ENCODE data around the gene RUBCNL. TPM values are rescaled to one million over a fixed set of nuclear protein-coding genes. Genes with fewer than 3 reads are reported as not detected.
A peak's percentile ranks its signal among the peaks of the same experiment; 100 is the strongest.

RUBCNL gene
- total and polyA plus RNA-seq, 7 experiments from 2014 or later = 0.04 to 5.5 (median 0.30) TPM

GRCh38 chr13:46313024-46313423 is 74.0 kb downstream of the RUBCNL start:
- ChIA-PET CTCF (interaction anchor here (0.9 to 2.0 kb wide), 3 partner anchors 8 to 23 kb away, joined by 4 to 12 read pairs (median 5); no protein-coding TSS in a partner anchor), POLR2A (interaction anchor here (0.6 to 3.2 kb wide), 4 partner anchors 9 to 76 kb away, joined by 3 to 30 read pairs (median 4); no protein-coding TSS in a partner anchor)
- peak overlapping the region in 3 of 9 donors; percentile 51 to 93 (median 87) for H3K27ac Mint-ChIP-seq
- Histone ChIP-seq H3K4me3 (ENCODE audit: low read length) (no peak overlapping the region), H3K9me3 (ENCODE audit: control insufficient read depth in 2 of 3, low read length in 3 of 3) (peaks cover 0 to 5% (median 0%) of the 10 kb centered on the region in 3 experiments), H3K27me3 (ENCODE audit: control insufficient read depth in 2 of 2, insufficient read depth in 2 of 2, low read length in 2 of 2) (no peaks in the 10 kb centered on the region), H3K27ac (ENCODE audit: low read depth, low read length) (no peak overlapping the region), H3K36me3 (ENCODE audit: control insufficient read depth in 2 of 3, insufficient read depth in 3 of 3, low read length in 3 of 3) (peaks cover 0 to 13% (median 0%) of the 10 kb centered on the region in 3 experiments), H3K4me1 (ENCODE audit: control insufficient read depth in 2 of 2, insufficient read depth in 2 of 2, low read length in 2 of 2) (peaks cover 6 to 13% of the 10 kb centered on the region in 2 donors)
- no peak for DNase-seq
- no peaks in the 10 kb centered on the region for H3K27me3 Mint-ChIP-seq
- no peak for ATAC-seq
- H3K36me3 Mint-ChIP-seq = peaks cover 15 to 60% (median 53%) of the 10 kb centered on the region in 5 donors
- peaks cover 10 to 37% (median 25%) of the 10 kb centered on the region in 7 donors for H3K4me1 Mint-ChIP-seq
- intact Hi-C loops (cut with micrococcal nuclease) = loop anchor here in 1 of 2 donors (1.0 kb wide), 1 partner anchor 16 kb away; no protein-coding TSS in a partner anchor
- peak overlapping the region in 1 of 10 donors; percentile 81 for H3K4me3 Mint-ChIP-seq
- peaks cover 0 to 21% (median 9%) of the 10 kb centered on the region in 11 donors for H3K9me3 Mint-ChIP-seq

- Histone ChIP-seq H3K4me3 (ENCODE audit: low read length) (no peak overlapping the region), H3K27ac (ENCODE audit: low read depth, low read length) (no peak overlapping the region), H3K4me1 (ENCODE audit: control insufficient read depth in 2 of 2, insufficient read depth in 2 of 2, low read length in 2 of 2) (peaks cover 6 to 13% of the 10 kb centered on the region in 2 donors), H3K27me3 (ENCODE audit: control insufficient read depth in 2 of 2, insufficient read depth in 2 of 2, low read length in 2 of 2) (no peaks in the 10 kb centered on the region), H3K9me3 (ENCODE audit: control insufficient read depth in 2 of 3, low read length in 3 of 3) (peaks cover 0 to 5% (median 0%) of the 10 kb centered on the region in 3 experiments), H3K36me3 (ENCODE audit: control insufficient read depth in 2 of 3, insufficient read depth in 3 of 3, low read length in 3 of 3) (peaks cover 0 to 11% (median 0%) of the 10 kb centered on the region in 3 experiments)
- ATAC-seq = no peak
- H3K27ac Mint-ChIP-seq = no peak overlapping the region
- H3K9me3 Mint-ChIP-seq = peaks cover 0 to 21% (median 9%) of the 10 kb centered on the region in 11 donors
- peaks cover 15 to 55% (median 49%) of the 10 kb centered on the region in 5 donors for H3K36me3 Mint-ChIP-seq
- no peak for DNase-seq
- H3K4me1 Mint-ChIP-seq = peaks cover 9 to 23% (median 18%) of the 10 kb centered on the region in 7 donors
- H3K27me3 Mint-ChIP-seq = no peaks in the 10 kb centered on the region
- ChIA-PET CTCF (interaction anchor here (1.5 kb wide), 1 partner anchor 156 kb away, joined by 4 read pairs; no protein-coding TSS in a partner anchor), POLR2A (interaction anchor here (0.6 to 1.6 kb wide), 4 partner anchors 9 to 15 kb away, joined by 3 to 8 read pairs (median 5); no protein-coding TSS in a partner anchor)
- intact Hi-C loops (cut with micrococcal nuclease) = no loop called here
- H3K4me3 Mint-ChIP-seq = no peak overlapping the region
These were observed 75.8 kb downstream of the RUBCNL start for GRCh38 chr13:46311217-46311616.

- Mint-ChIP-seq H3K4me1 (peaks cover 9 to 21% (median 18%) of the 10 kb centered on the region in 7 donors), H3K27ac (peak overlapping the region in 2 of 9 donors; percentile 0 to 33), H3K9me3 (peaks cover 0 to 21% (median 9%) of the 10 kb centered on the region in 11 donors), H3K4me3 (no peak overlapping the region), H3K36me3 (peaks cover 7 to 45% (median 39%) of the 10 kb centered on the region in 5 donors), H3K27me3 (no peaks in the 10 kb centered on the region)
- peaks cover 0 to 5% (median 0%) of the 10 kb centered on the region in 3 experiments for H3K9me3 ChIP-seq (ENCODE audit: control insufficient read depth in 2 of 3, low read length in 3 of 3)
- ATAC-seq (no peak), DNase-seq (no peak)
- H3K27ac ChIP-seq (ENCODE audit: low read depth, low read length) = no peak overlapping the region
- intact Hi-C loops (cut with micrococcal nuclease) = no loop called here
- H3K36me3 ChIP-seq (ENCODE audit: control insufficient read depth in 2 of 3, insufficient read depth in 3 of 3, low read length in 3 of 3) = no peaks in the 10 kb centered on the region
- H3K4me1 ChIP-seq (ENCODE audit: control insufficient read depth in 2 of 2, insufficient read depth in 2 of 2, low read length in 2 of 2) = peaks cover 6 to 13% of the 10 kb centered on the region in 2 donors
- ChIA-PET POLR2A (interaction anchor here (1.8 kb wide), 1 partner anchor 14 kb away, joined by 8 read pairs; no protein-coding TSS in a partner anchor), CTCF (interaction anchor here (1.1 kb wide), 1 partner anchor 11 kb away, joined by 3 read pairs; no protein-coding TSS in a partner anchor)
- no peak overlapping the region for H3K4me3 ChIP-seq (ENCODE audit: low read length)
- no peaks in the 10 kb centered on the region for H3K27me3 ChIP-seq (ENCODE audit: control insufficient read depth in 2 of 2, insufficient read depth in 2 of 2, low read length in 2 of 2)
These were observed 77.0 kb downstream of the RUBCNL start for GRCh38 chr13:46310066-46310465.

- Mint-ChIP-seq H3K27ac (peak overlapping the region in 2 of 9 donors; percentile 23 to 71), H3K27me3 (no peaks in the 10 kb centered on the region), H3K36me3 (peaks cover 4 to 31% (median 29%) of the 10 kb centered on the region in 5 donors), H3K9me3 (peaks cover 0 to 12% (median 9%) of the 10 kb centered on the region in 11 donors), H3K4me3 (no peak overlapping the region), H3K4me1 (peaks cover 9 to 24% (median 22%) of the 10 kb centered on the region in 7 donors)
- peaks cover 0 to 5% (median 0%) of the 10 kb centered on the region in 3 experiments for H3K9me3 ChIP-seq (ENCODE audit: control insufficient read depth in 2 of 3, low read length in 3 of 3)
- ATAC-seq = no peak
- no peaks in the 10 kb centered on the region for H3K27me3 ChIP-seq (ENCODE audit: control insufficient read depth in 2 of 2, insufficient read depth in 2 of 2, low read length in 2 of 2)
- peaks cover 0 to 5% of the 10 kb centered on the region in 2 donors for H3K4me1 ChIP-seq (ENCODE audit: control insufficient read depth in 2 of 2, insufficient read depth in 2 of 2, low read length in 2 of 2)
- H3K27ac ChIP-seq (ENCODE audit: low read depth, low read length) = no peak overlapping the region
- POLR2A ChIA-PET = no interaction called here
- DNase-seq = no peak
- intact Hi-C loops (cut with micrococcal nuclease) = no loop called here
- CTCF ChIA-PET = no interaction called here
- no peaks in the 10 kb centered on the region for H3K36me3 ChIP-seq (ENCODE audit: control insufficient read depth in 2 of 3, insufficient read depth in 3 of 3, low read length in 3 of 3)
- H3K4me3 ChIP-seq (ENCODE audit: low read length) = no peak overlapping the region
These were observed 79.5 kb downstream of the RUBCNL start for GRCh38 chr13:46307554-46307953.

- Histone ChIP-seq H3K9me3 (ENCODE audit: control insufficient read depth in 2 of 3, low read length in 3 of 3) (no peaks in the 10 kb centered on the region), H3K4me1 (ENCODE audit: control insufficient read depth in 2 of 2, insufficient read depth in 2 of 2, low read length in 2 of 2) (peaks cover 0 to 5% of the 10 kb centered on the region in 2 donors), H3K27me3 (ENCODE audit: control insufficient read depth in 2 of 2, insufficient read depth in 2 of 2, low read length in 2 of 2) (no peaks in the 10 kb centered on the region), H3K4me3 (ENCODE audit: low read length) (no peak overlapping the region), H3K27ac (ENCODE audit: low read depth, low read length) (no peak overlapping the region), H3K36me3 (ENCODE audit: control insufficient read depth in 2 of 3, insufficient read depth in 3 of 3, low read length in 3 of 3) (no peaks in the 10 kb centered on the region)
- intact Hi-C loops (cut with micrococcal nuclease) = loop anchor here in 1 of 2 donors (1.0 kb wide), 1 partner anchor 8 kb away; no protein-coding TSS in a partner anchor
- H3K27me3 Mint-ChIP-seq = no peaks in the 10 kb centered on the region
- ATAC-seq (no peak), DNase-seq (no peak)
- peaks cover 2 to 24% (median 13%) of the 10 kb centered on the region in 5 donors for H3K36me3 Mint-ChIP-seq
- peaks cover 0 to 24% (median 11%) of the 10 kb centered on the region in 11 donors for H3K9me3 Mint-ChIP-seq
- peak overlapping the region in 5 of 9 donors; percentile 43 to 87 (median 74) for H3K27ac Mint-ChIP-seq
- H3K4me3 Mint-ChIP-seq = peak overlapping the region in 7 of 10 donors; percentile 38 to 63 (median 53)
- peaks cover 7 to 31% (median 24%) of the 10 kb centered on the region in 7 donors for H3K4me1 Mint-ChIP-seq
- CTCF ChIA-PET = interaction anchor here (0.6 to 0.8 kb wide), 3 partner anchors 9 to 18 kb away, joined by 3 to 4 read pairs (median 3); no protein-coding TSS in a partner anchor
- POLR2A ChIA-PET = interaction anchor here (0.6 to 1.8 kb wide), 3 partner anchors 9 to 959 kb away, joined by 3 to 7 read pairs (median 3); no protein-coding TSS in a partner anchor
These were observed 82.5 kb downstream of the RUBCNL start for GRCh38 chr13:46304546-46304945.

- CTCF ChIA-PET = interaction anchor here (0.6 to 1.0 kb wide), 4 partner anchors 8 to 19 kb away, joined by 3 to 4 read pairs (median 4); no protein-coding TSS in a partner anchor
- peaks cover 8 to 27% (median 13%) of the 10 kb centered on the region in 5 donors for H3K36me3 Mint-ChIP-seq
These were observed 83.2 kb downstream of the RUBCNL start for GRCh38 chr13:46303742-46304385.

More at GRCh38 chr13:46303742-46304385, 83.2 kb downstream of the RUBCNL start:
- intact Hi-C loops (cut with micrococcal nuclease) = loop anchor here in 1 of 2 donors (1.0 kb wide), 1 partner anchor 8 kb away; no protein-coding TSS in a partner anchor
- DNase-seq (peak in 4 of 9 donors; percentile 15 to 20 (median 18)), ATAC-seq (peak; percentile 83)
- Histone ChIP-seq H3K36me3 (ENCODE audit: control insufficient read depth in 2 of 3, insufficient read depth in 3 of 3, low read length in 3 of 3) (no peaks in the 10 kb centered on the region), H3K27me3 (ENCODE audit: control insufficient read depth in 2 of 2, insufficient read depth in 2 of 2, low read length in 2 of 2) (no peaks in the 10 kb centered on the region), H3K27ac (ENCODE audit: low read depth, low read length) (peak overlapping the region; percentile 32), H3K9me3 (ENCODE audit: control insufficient read depth in 2 of 3, low read length in 3 of 3) (no peaks in the 10 kb centered on the region), H3K4me1 (ENCODE audit: control insufficient read depth in 2 of 2, insufficient read depth in 2 of 2, low read length in 2 of 2) (peaks cover 0 to 5% of the 10 kb centered on the region in 2 donors), H3K4me3 (ENCODE audit: low read length) (peak overlapping the region; percentile 13)
- POLR2A ChIA-PET = interaction anchor here (0.6 to 1.8 kb wide), 5 partner anchors 8 to 129 kb away, joined by 3 to 7 read pairs (median 3); no protein-coding TSS in a partner anchor
- peaks cover 0 to 26% (median 12%) of the 10 kb centered on the region in 11 donors for H3K9me3 Mint-ChIP-seq
- H3K27me3 Mint-ChIP-seq = no peaks in the 10 kb centered on the region
- H3K4me1 Mint-ChIP-seq = peaks cover 9 to 38% (median 30%) of the 10 kb centered on the region in 7 donors
- peak overlapping the region in 9 of 10 donors; percentile 47 to 74 (median 63) for H3K4me3 Mint-ChIP-seq
- peak overlapping the region; percentile 8 to 79 (median 73) for H3K27ac Mint-ChIP-seq

All from naive thymus-derived CD4-positive, alpha-beta T cell (primary cell).